Measurements from ENCODE around the gene TBC1D4.

- no peak for TF ChIP-seq CTCF (IDR thresholded peaks at IDR 0.05)
- no peak for TF ChIP-seq POLR2A (IDR thresholded peaks at IDR 0.05)
Measured at GRCh38 chr13:75418186-75418843, 63.7 kb downstream of the TBC1D4 start.

Measured in prostate gland (tissue), 2 donors.